ENCODE measurements around the gene ITFG1. TPM values are rescaled to one million over a fixed set of nuclear protein-coding genes. Genes with fewer than 3 reads are reported as not detected.

Gene ITFG1
- total RNA-seq, 1 donor: 79.0 TPM

GRCh38 chr16:47486856-47487255 is 26.0 kb upstream of the ITFG1 start:
- DNase-seq (ENCODE audit: low read depth): no peak
- no peak for TF ChIP-seq CTCF (IDR thresholded peaks at IDR 0.05; ENCODE audit: insufficient read depth, low read depth, low read length)
- H3K4me3 ChIP-seq (ENCODE audit: low read depth, low read length): no peak overlapping the region

- no peak overlapping the region for H3K4me3 ChIP-seq (ENCODE audit: low read depth, low read length)
- TF ChIP-seq CTCF (IDR thresholded peaks at IDR 0.05; ENCODE audit: insufficient read depth, low read depth, low read length): no peak
- DNase-seq (ENCODE audit: low read depth): no peak
These were observed 22.8 kb upstream of the ITFG1 start for GRCh38 chr16:47483616-47484015.

- no peak overlapping the region for H3K4me3 ChIP-seq (ENCODE audit: low read depth, low read length)
- no peak for DNase-seq (ENCODE audit: low read depth)
- TF ChIP-seq CTCF (IDR thresholded peaks at IDR 0.05; ENCODE audit: insufficient read depth, low read depth, low read length): no peak
These were observed 21.0 kb upstream of the ITFG1 start for GRCh38 chr16:47481698-47482374.

- DNase-seq (ENCODE audit: low read depth): no peak
- H3K4me3 ChIP-seq (ENCODE audit: low read depth, low read length): no peak overlapping the region
- TF ChIP-seq CTCF (IDR thresholded peaks at IDR 0.05; ENCODE audit: insufficient read depth, low read depth, low read length): no peak
These were observed 19.5 kb upstream of the ITFG1 start for GRCh38 chr16:47480410-47480809.

- DNase-seq (ENCODE audit: low read depth): peak; percentile 28
- TF ChIP-seq CTCF (IDR thresholded peaks at IDR 0.05; ENCODE audit: insufficient read depth, low read depth, low read length): no peak
- no peak overlapping the region for H3K4me3 ChIP-seq (ENCODE audit: low read depth, low read length)
These were observed 16.8 kb upstream of the ITFG1 start for GRCh38 chr16:47477679-47478078.

GRCh38 chr16:47476654-47477345 is 15.9 kb upstream of the ITFG1 start:
- DNase-seq (ENCODE audit: low read depth): no peak
- TF ChIP-seq CTCF (IDR thresholded peaks at IDR 0.05; ENCODE audit: insufficient read depth, low read depth, low read length): no peak
- no peak overlapping the region for H3K4me3 ChIP-seq (ENCODE audit: low read depth, low read length)
